Hepatocyte (in vitro differentiated cells): ENCODE results near the gene MARF1. TPM values are rescaled to one million over a fixed set of nuclear protein-coding genes. Genes with fewer than 3 reads are reported as not detected.

ENCODE experiments used
- DNase-seq: peaks from one replicate; pipeline ENCODE4 v3.0.0-alpha.2; 2016; ENCODE audit warnings: low spot score
- H2AFZ ChIP-seq: fragments of 200-600 bp; sonication (generic); 2 replicates; pipeline ENCODE4 v1.6.0; 2016; ENCODE audit warnings: antibody characterized with exemption, mild to moderate bottlenecking
- H3K27ac ChIP-seq: fragments of 200-600 bp; sonication (generic); 2 replicates; pipeline ENCODE4 v1.5.1; 2016; ENCODE audit warnings: mild to moderate bottlenecking
- H3K27me3 ChIP-seq: fragments of 200-600 bp; sonication (generic); 2 replicates; pipeline ENCODE4 v1.6.1; 2016
- H3K36me3 ChIP-seq: fragments of 200-600 bp; sonication (generic); replicated peaks from 2 replicates; pipeline ENCODE4 v1.5.1; 2016; ENCODE audit warnings: low read depth; ENCODE audit not compliant: insufficient read depth
- H3K4me1 ChIP-seq: fragments of 200-600 bp; sonication (generic); 2 replicates; pipeline ENCODE4 v1.5.1; 2016; ENCODE audit warnings: mild to moderate bottlenecking, moderate library complexity; ENCODE audit not compliant: insufficient read depth
- H3K4me2 ChIP-seq: fragments of 200-600 bp; sonication (generic); 2 replicates; pipeline ENCODE4 v1.6.0; 2016
- H3K4me3 ChIP-seq: fragments of 200-600 bp; sonication (generic); 2 replicates; pipeline ENCODE4 v1.5.1; 2016; ENCODE audit warnings: mild to moderate bottlenecking
- H3K79me2 ChIP-seq: fragments of 200-600 bp; sonication (generic); 2 replicates; pipeline ENCODE4 v1.6.0; 2017; ENCODE audit warnings: mild to moderate bottlenecking
- H3K9me2 ChIP-seq: fragments of 200-600 bp; sonication (generic); replicated peaks from 2 replicates; pipeline ENCODE4 v1.6.0; 2017; ENCODE audit warnings: mild to moderate bottlenecking; ENCODE audit not compliant: insufficient read depth
- H3K9me3 ChIP-seq: fragments of 200-600 bp; sonication (generic); 2 replicates; pipeline ENCODE4 v1.5.1; 2016; ENCODE audit warnings: low read depth, mild to moderate bottlenecking
- H4K20me1 ChIP-seq: fragments of 200-600 bp; sonication (generic); 2 replicates; pipeline ENCODE4 v1.6.0; 2016; ENCODE audit warnings: mild to moderate bottlenecking; ENCODE audit not compliant: insufficient read depth, poor library complexity, severe bottlenecking
- CTCF ChIP-seq: fragments of 200-600 bp; sonication (generic); IDR thresholded peaks from 2 replicates; pipeline ENCODE4 v1.5.1; 2016; ENCODE audit warnings: antibody characterized with exemption, mild to moderate bottlenecking; ENCODE audit not compliant: poor library complexity
- EZH2 ChIP-seq: fragments of 200-600 bp; sonication (generic); IDR thresholded peaks from 2 replicates; pipeline ENCODE4 v1.6.1; 2016; ENCODE audit warnings: antibody characterized with exemption, mild to moderate bottlenecking, borderline replicate concordance
- EZH2phosphoT487 ChIP-seq: fragments of 200-600 bp; sonication (generic); IDR thresholded peaks from one replicate; pipeline ENCODE4 v1.6.1; 2018; ENCODE audit warnings: antibody characterized with exemption, mild to moderate bottlenecking, low read depth, moderate library complexity; ENCODE audit not compliant: unreplicated experiment, severe bottlenecking
- WGBS: methylation state at CpG from one replicate; pipeline ENCODE4 v1.1.6; 2016; ENCODE audit warnings: low lambda C conversion rate; ENCODE audit errors: missing lambda C conversion rate; 5-methylcytosine and 5-hydroxymethylcytosine counted together
- polyA plus RNA-seq: library from polyadenylated mRNA; unstranded; fragments of >200 nt; fragmentation: Nextera tagmentation; extraction: Ambion mirVana; gene quantifications from 2 replicates; pipeline ENCODE4 v1.2.1, GENCODE V29; 2016
- total RNA-seq: library from RNA; depleted of rRNA; stranded (reverse); fragments of >200 nt; gene quantifications from 2 replicates; pipeline ENCODE4 v1.2.3, GENCODE V29; 2014

Gene MARF1
- total and polyA plus RNA-seq, 2 experiments from 2014 or later = 7.0 to 15.5 TPM

GRCh38 chr16:15594711-15595320, 48.1 kb downstream of the MARF1 start:
- H3K9me3 ChIP-seq = no peaks in the 10 kb centered on the region
- H3K79me2 ChIP-seq = no peaks in the 10 kb centered on the region
- H3K27ac ChIP-seq = no peak overlapping the region
- H3K4me2 ChIP-seq = no peak overlapping the region
- no peaks in the 10 kb centered on the region for H3K27me3 ChIP-seq
- no peaks in the 10 kb centered on the region for H3K9me2 ChIP-seq
- no peak for DNase-seq
- TF ChIP-seq EZH2 = no peak
- TF ChIP-seq CTCF = no peak
- no peak for TF ChIP-seq EZH2phosphoT487
- H4K20me1 ChIP-seq = no peaks in the 10 kb centered on the region
- no peaks in the 10 kb centered on the region for H3K36me3 ChIP-seq
- peaks cover 5% of the 10 kb centered on the region for H3K4me1 ChIP-seq
- no peak overlapping the region for H3K4me3 ChIP-seq
- 96% methylated on average over 6 of the region's 6 CpGs for WGBS
- no peak overlapping the region for H2AFZ ChIP-seq

GRCh38 chr16:15593235-15593634, 49.7 kb downstream of the MARF1 start:
- Histone ChIP-seq H3K36me3 (no peaks in the 10 kb centered on the region), H3K9me3 (no peaks in the 10 kb centered on the region), H3K9me2 (no peaks in the 10 kb centered on the region), H4K20me1 (no peaks in the 10 kb centered on the region), H3K4me1 (peaks cover 5% of the 10 kb centered on the region), H3K27ac (no peak overlapping the region), H3K27me3 (no peaks in the 10 kb centered on the region), H3K4me3 (no peak overlapping the region), H3K4me2 (no peak overlapping the region), H2AFZ (no peak overlapping the region), H3K79me2 (no peaks in the 10 kb centered on the region)
- 94% methylated on average over 9 of the region's 9 CpGs for WGBS
- DNase-seq = no peak
- TF ChIP-seq CTCF (no peak), EZH2 (no peak), EZH2phosphoT487 (no peak)

GRCh38 chr16:15592324-15592723, 50.6 kb downstream of the MARF1 start:
- DNase-seq = no peak
- H3K4me1 ChIP-seq = peaks cover 5% of the 10 kb centered on the region

More at GRCh38 chr16:15592324-15592723, 50.6 kb downstream of the MARF1 start:
- H3K9me2 ChIP-seq = no peaks in the 10 kb centered on the region
- no peak for TF ChIP-seq EZH2
- no peak for TF ChIP-seq CTCF
- no peak for TF ChIP-seq EZH2phosphoT487
- no peaks in the 10 kb centered on the region for H3K27me3 ChIP-seq
- no peak overlapping the region for H3K4me3 ChIP-seq
- no peak overlapping the region for H3K4me2 ChIP-seq
- H3K9me3 ChIP-seq = no peaks in the 10 kb centered on the region
- H2AFZ ChIP-seq = no peak overlapping the region
- 97% methylated on average over 9 of the region's 9 CpGs for WGBS
- H3K36me3 ChIP-seq = no peaks in the 10 kb centered on the region
- H3K79me2 ChIP-seq = no peaks in the 10 kb centered on the region
- no peak overlapping the region for H3K27ac ChIP-seq
- H4K20me1 ChIP-seq = no peaks in the 10 kb centered on the region
